Stimulated activated CD8-positive, alpha-beta memory T cell treated with anti-CD3 and anti-CD28 coated beads, Interleukin-7, amount 100 ng/mL, for 1 hour (primary cell): ENCODE results near the gene TRMT1L.

Source experiments
- DNase-seq, 2 donors: peaks; one replicate each; pipeline ENCODE4 v3.0.0-alpha.2; 2020; ENCODE audit warnings: low read depth in 2 of 2

Gene TRMT1L

GRCh38 chr1:185112356-185112755, 44.4 kb downstream of the TRMT1L start:
- no peak for DNase-seq

- no peak for DNase-seq
These were observed 44.9 kb downstream of the TRMT1L start for GRCh38 chr1:185111873-185112272.

GRCh38 chr1:185110145-185110544, 46.6 kb downstream of the TRMT1L start:
- DNase-seq: no peak

GRCh38 chr1:185108321-185108720, 48.4 kb downstream of the TRMT1L start:
- DNase-seq: no peak

- no peak for DNase-seq
These were observed 51.6 kb downstream of the TRMT1L start for GRCh38 chr1:185105121-185105520.

GRCh38 chr1:185104083-185104482, 52.7 kb downstream of the TRMT1L start:
- no peak for DNase-seq

- no peak for DNase-seq
These were observed 60.2 kb downstream of the TRMT1L start for GRCh38 chr1:185096531-185096930.

- DNase-seq: no peak
These were observed 62.0 kb downstream of the TRMT1L start for GRCh38 chr1:185094761-185095160.

GRCh38 chr1:185091480-185091879, 65.3 kb downstream of the TRMT1L start:
- DNase-seq: no peak

GRCh38 chr1:185087746-185088145, 69.0 kb downstream of the TRMT1L start:
- DNase-seq: no peak

- DNase-seq: no peak
These were observed 69.7 kb downstream of the TRMT1L start for GRCh38 chr1:185087101-185087500.

- no peak for DNase-seq
These were observed 72.9 kb downstream of the TRMT1L start for GRCh38 chr1:185083818-185084217.

GRCh38 chr1:185080422-185080821, 76.3 kb downstream of the TRMT1L start:
- DNase-seq: no peak

GRCh38 chr1:185077374-185077773, 79.4 kb downstream of the TRMT1L start:
- DNase-seq: no peak

GRCh38 chr1:185075476-185075875, 81.3 kb downstream of the TRMT1L start:
- no peak for DNase-seq

GRCh38 chr1:185074307-185074706, 82.4 kb downstream of the TRMT1L start:
- DNase-seq: no peak

GRCh38 chr1:185073725-185074124, 83.0 kb downstream of the TRMT1L start:
- no peak for DNase-seq

- no peak for DNase-seq
These were observed 86.7 kb downstream of the TRMT1L start for GRCh38 chr1:185070051-185070450.

- no peak for DNase-seq
These were observed 87.5 kb downstream of the TRMT1L start for GRCh38 chr1:185069202-185069772.

GRCh38 chr1:185068341-185068740, 88.4 kb downstream of the TRMT1L start:
- DNase-seq: no peak
